HEK293T (cell line): ENCODE data around the gene PLCB1.

ENCODE experiments used
- CTCF ChIA-PET: fragments of 350-600 bp; formaldehyde crosslinking; extraction: SDS; loops from one replicate; lab custom pipeline; 2021; ENCODE audit warnings: antibody characterized with exemption, inconsistent platforms; lab: Yijun Ruan, JAX
- POLR2A ChIA-PET: fragments of 350-600 bp; formaldehyde crosslinking; extraction: SDS; loops from one replicate; lab custom pipeline; 2020; ENCODE audit warnings: antibody characterized with exemption, inconsistent platforms; lab: Yijun Ruan, JAX
- DNase-seq: peaks from one replicate; pipeline ENCODE4 v3.0.0; 2012; ENCODE audit warnings: mixed read lengths; ENCODE audit errors: extremely low spot score
- ARNT ChIP-seq: fragments of 450-650 bp; IDR thresholded peaks from 2 replicates; pipeline ENCODE4 v1.6.1; 2017; ENCODE audit warnings: mild to moderate bottlenecking
- BHLHE40 ChIP-seq: fragments of 450-650 bp; IDR thresholded peaks from 2 replicates; pipeline ENCODE4 v1.6.1; 2016; ENCODE audit warnings: mild to moderate bottlenecking, moderate library complexity, borderline replicate concordance
- CTBP1 ChIP-seq: fragments of 450-650 bp; IDR thresholded peaks from 2 replicates; pipeline ENCODE4 v1.6.1; 2016; ENCODE audit warnings: borderline replicate concordance
- ELF4 ChIP-seq: fragments of 450-650 bp; IDR thresholded peaks from 2 replicates; pipeline ENCODE4 v1.6.1; 2017; ENCODE audit warnings: antibody characterized with exemption
- FOXA1 ChIP-seq: fragments of 450-650 bp; IDR thresholded peaks from 2 replicates; pipeline ENCODE4 v1.6.1; 2016; ENCODE audit warnings: mild to moderate bottlenecking
- FOXK2 ChIP-seq: fragments of 450-650 bp; IDR thresholded peaks from 2 replicates; pipeline ENCODE4 v1.6.1; 2016; ENCODE audit warnings: mild to moderate bottlenecking
- FOXM1 ChIP-seq: fragments of 450-650 bp; IDR thresholded peaks from 2 replicates; pipeline ENCODE4 v1.6.1; 2017; ENCODE audit warnings: mild to moderate bottlenecking, borderline replicate concordance
- HDGF ChIP-seq: fragments of 450-650 bp; IDR thresholded peaks from 2 replicates; pipeline ENCODE4 v1.6.1; 2017; ENCODE audit warnings: antibody characterized with exemption, borderline replicate concordance
- L3MBTL2 ChIP-seq: fragments of 450-650 bp; conservative IDR thresholded peaks from 2 replicates; pipeline ENCODE4 v1.6.1; 2016; ENCODE audit warnings: mild to moderate bottlenecking
- LEF1 ChIP-seq: fragments of 450-650 bp; IDR thresholded peaks from 2 replicates; pipeline ENCODE4 v1.6.1; 2017; ENCODE audit warnings: mild to moderate bottlenecking, borderline replicate concordance
- NFRKB ChIP-seq: fragments of 450-650 bp; IDR thresholded peaks from 2 replicates; pipeline ENCODE4 v1.6.1; 2016; ENCODE audit warnings: mild to moderate bottlenecking, moderate library complexity
- PKNOX1 ChIP-seq: fragments of 450-650 bp; IDR thresholded peaks from 2 replicates; pipeline ENCODE4 v1.6.1; 2016
- SP1 ChIP-seq: fragments of 450-650 bp; IDR thresholded peaks from 2 replicates; pipeline ENCODE4 v1.6.1; 2017
- SUZ12 ChIP-seq: fragments of 450-650 bp; IDR thresholded peaks from 2 replicates; pipeline ENCODE4 v1.6.1; 2016; ENCODE audit warnings: mild to moderate bottlenecking
- TARDBP ChIP-seq: fragments of 450-650 bp; IDR thresholded peaks from 2 replicates; pipeline ENCODE4 v1.6.1; 2016
- ZNF384 ChIP-seq: fragments of 450-650 bp; IDR thresholded peaks from 2 replicates; pipeline ENCODE4 v1.6.1; 2016

The PLCB1 gene

GRCh38 chr20:8860011-8860495 lies 728.0 kb downstream of the PLCB1 start:
- no peak for TF ChIP-seq ELF4
- no peak for TF ChIP-seq SUZ12
- no peak for TF ChIP-seq NFRKB
- no peak for TF ChIP-seq TARDBP
- CTCF ChIA-PET, result interaction anchor here (0.7 kb wide), 1 partner anchor 161 kb away, joined by 3 read pairs; no protein-coding TSS in a partner anchor
- DNase-seq, result no peak
- POLR2A ChIA-PET, result no interaction called here

- DNase-seq, result no peak
- POLR2A ChIA-PET, result no interaction called here
- CTCF ChIA-PET, result interaction anchor here (1.3 kb wide), 1 partner anchor 9 kb away, joined by 3 read pairs; no protein-coding TSS in a partner anchor
- no peak for TF ChIP-seq FOXA1
- no peak for TF ChIP-seq FOXK2
- TF ChIP-seq HDGF, result no peak
- no peak for TF ChIP-seq TARDBP
- no peak for TF ChIP-seq PKNOX1
- TF ChIP-seq CTBP1, result no peak
- TF ChIP-seq FOXM1, result no peak
- TF ChIP-seq BHLHE40, result no peak
- no peak for TF ChIP-seq ELF4
- TF ChIP-seq NFRKB, result no peak
These were observed 730.0 kb downstream of the PLCB1 start for GRCh38 chr20:8862092-8862491.

- TF ChIP-seq FOXM1, result no peak
- no peak for TF ChIP-seq NFRKB
- no peak for TF ChIP-seq ZNF384
- TF ChIP-seq SP1, result no peak
- no peak for TF ChIP-seq TARDBP
- TF ChIP-seq LEF1, result no peak
- CTCF ChIA-PET, result no interaction called here
- POLR2A ChIA-PET, result no interaction called here
- DNase-seq, result no peak
These were observed 733.6 kb downstream of the PLCB1 start for GRCh38 chr20:8865636-8866035.

GRCh38 chr20:8867038-8867740 lies 735.1 kb downstream of the PLCB1 start:
- TF ChIP-seq ZNF384, result no peak
- TF ChIP-seq FOXM1, result no peak
- no peak for TF ChIP-seq HDGF
- TF ChIP-seq SUZ12, result no peak
- no peak for TF ChIP-seq BHLHE40
- no peak for TF ChIP-seq PKNOX1
- no peak for TF ChIP-seq CTBP1
- TF ChIP-seq TARDBP, result no peak
- no peak for TF ChIP-seq L3MBTL2
- no peak for TF ChIP-seq SP1
- no peak for DNase-seq
- POLR2A ChIA-PET, result no interaction called here
- CTCF ChIA-PET, result no interaction called here

GRCh38 chr20:8870652-8871051 lies 738.6 kb downstream of the PLCB1 start:
- CTCF ChIA-PET, result no interaction called here
- DNase-seq, result no peak
- TF ChIP-seq ZNF384 (no peak), FOXK2 (no peak), SP1 (no peak), HDGF (no peak), FOXA1 (no peak), ELF4 (no peak), LEF1 (no peak), CTBP1 (no peak), ARNT (no peak), L3MBTL2 (no peak), FOXM1 (no peak), BHLHE40 (no peak), SUZ12 (no peak), TARDBP (no peak), NFRKB (no peak)
- POLR2A ChIA-PET, result no interaction called here

- ChIA-PET CTCF (no interaction called here), POLR2A (no interaction called here)
- no peak for DNase-seq
- TF ChIP-seq L3MBTL2 (no peak), HDGF (no peak), PKNOX1 (no peak), BHLHE40 (no peak), ARNT (no peak), ZNF384 (no peak), NFRKB (no peak), FOXK2 (no peak), SUZ12 (no peak), FOXM1 (no peak), FOXA1 (no peak)
These were observed 742.4 kb downstream of the PLCB1 start for GRCh38 chr20:8874437-8874836.
